GM19467 (cell line): Measurements from ENCODE around the gene ERN1.

Experiments
- ATAC-seq: cut with Tn5 transposase; IDR thresholded peaks from one replicate; pipeline ENCODE4 v1.9.1; 2021; ENCODE audit warnings: mild to moderate bottlenecking, moderate library complexity; ENCODE audit not compliant: unreplicated experiment

ERN1 gene

DNA sequence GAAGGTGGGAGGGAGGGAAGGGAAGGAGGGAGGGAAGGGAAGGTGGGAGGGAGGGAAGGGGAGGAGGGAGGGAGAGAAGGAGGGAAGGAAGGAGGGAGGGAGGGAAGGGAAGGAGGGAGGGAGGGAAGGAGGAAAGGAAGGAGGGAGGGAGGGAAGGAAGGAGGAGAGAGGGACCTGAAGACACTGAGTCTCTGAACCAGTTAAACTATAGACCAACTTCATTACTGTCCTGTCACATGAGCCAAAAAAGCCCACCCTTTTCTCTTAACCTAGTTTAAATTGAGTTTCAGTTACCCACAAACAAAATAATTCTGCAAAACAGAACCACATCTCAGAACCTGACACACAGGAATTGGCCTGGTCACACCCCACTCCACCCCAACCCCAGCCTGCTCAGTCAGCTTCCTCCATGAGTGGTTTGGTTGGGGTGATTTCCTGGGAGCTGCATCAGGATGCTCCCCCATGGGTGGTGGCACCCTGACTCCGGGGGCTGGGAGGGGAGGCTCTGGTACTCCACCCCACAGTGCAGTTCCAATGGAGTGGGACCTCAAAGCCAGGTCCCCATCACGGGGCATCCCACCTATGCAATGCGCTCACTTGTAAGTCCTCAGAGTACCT, 136.5 kb downstream of the ERN1 start:
- ATAC-seq = no peak

DNA sequence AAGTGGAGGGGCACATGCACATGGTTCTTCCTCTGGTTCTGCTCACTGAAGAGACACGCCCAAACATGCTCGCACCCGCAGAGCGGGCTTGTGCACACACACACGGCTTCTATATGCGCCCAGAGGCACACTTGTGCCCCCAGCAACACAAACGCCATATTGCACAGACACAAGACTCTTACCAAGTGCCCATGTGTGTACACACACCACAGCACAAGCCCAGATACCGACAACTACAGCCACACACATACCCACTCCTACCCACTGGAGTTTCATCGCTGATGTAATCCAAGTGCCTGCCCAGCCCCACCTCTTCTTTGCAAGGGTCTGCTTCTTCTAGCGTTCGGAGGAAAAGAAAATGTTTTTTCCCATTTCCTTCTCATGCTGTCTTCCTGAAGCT, 138.3 kb downstream of the ERN1 start:
- ATAC-seq = no peak

DNA sequence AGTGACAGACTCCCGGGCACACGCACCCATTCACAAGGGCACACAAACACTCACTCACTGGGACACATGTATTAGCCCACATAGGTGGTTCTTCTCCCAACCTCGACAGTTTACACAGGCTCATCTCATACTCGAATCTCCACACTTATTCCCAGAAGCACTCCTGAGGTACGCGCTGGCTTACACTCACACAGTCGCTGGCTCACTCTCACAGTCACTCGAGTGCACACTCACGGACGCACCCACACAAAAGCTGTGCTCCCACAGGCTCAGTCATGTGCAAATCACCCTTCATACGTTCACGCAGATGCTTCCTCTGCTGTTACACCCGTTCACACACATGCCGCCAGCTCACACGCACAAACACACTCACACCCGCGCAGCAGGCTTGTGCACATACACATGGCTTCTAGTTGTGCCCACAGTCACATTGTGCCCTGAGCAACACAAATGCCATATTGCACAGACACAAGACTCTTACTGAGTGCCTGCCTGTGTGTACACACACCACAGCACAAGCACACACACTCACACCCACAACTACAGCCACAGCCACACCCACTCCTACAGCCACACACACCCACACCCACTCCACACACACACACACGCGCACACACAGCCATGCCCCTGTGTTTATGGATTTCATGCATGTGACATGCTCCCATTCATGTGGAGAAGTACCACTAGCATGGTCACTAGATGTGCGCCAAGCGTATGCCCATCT, 140.2 kb downstream of the ERN1 start:
- no peak for ATAC-seq
